GM12875 (cell line): ENCODE results near the gene MAP3K3.

Experiments used
- H3K4me3 ChIP-seq: one replicate; pipeline ENCODE4 v1.5.1; 2011; ENCODE audit warnings: low read depth, low read length, control low read depth
- TF ChIP-seq, protein P1 (sequence below): IDR thresholded peaks from 2 replicates; pipeline ENCODE4 v1.5.1; 2011; ENCODE audit warnings: low read depth, mild to moderate bottlenecking, control low read depth, inconsistent platforms, low read length, moderate library complexity, borderline replicate concordance; ENCODE audit not compliant: insufficient read depth

Gene MAP3K3

DNA sequence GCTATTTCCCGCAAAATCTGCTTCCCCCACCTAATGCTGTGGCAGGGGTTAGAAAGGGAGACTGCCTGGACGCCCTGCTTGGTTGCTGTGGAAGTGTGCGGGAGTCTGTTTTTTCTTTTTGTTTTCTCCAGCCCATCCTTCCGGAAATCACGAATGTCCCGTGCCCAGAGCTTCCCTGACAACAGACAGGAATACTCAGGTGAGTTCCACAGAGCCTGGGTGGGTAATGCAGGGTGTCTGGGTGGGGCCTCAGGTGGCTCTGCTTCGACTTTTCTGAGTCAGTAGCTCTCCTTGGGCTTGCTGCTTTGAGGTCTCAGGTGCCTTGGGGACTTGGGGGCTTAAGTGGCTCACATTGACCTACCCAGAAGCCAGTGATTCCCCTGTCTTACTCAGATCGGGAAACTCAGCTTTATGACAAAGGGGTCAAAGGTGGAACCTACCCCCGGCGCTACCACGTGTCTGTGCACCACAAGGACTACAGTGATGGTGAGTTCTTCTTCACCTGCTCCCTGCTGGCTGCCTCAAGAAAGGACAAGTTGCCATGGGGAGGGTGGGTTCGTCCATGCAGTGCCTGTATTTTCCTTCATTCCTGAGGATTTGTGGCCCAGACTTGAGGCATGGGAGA lies 66.3 kb downstream of the MAP3K3 start:
- no peak overlapping the region for H3K4me3 ChIP-seq
- TF ChIP-seq, protein P1, sequence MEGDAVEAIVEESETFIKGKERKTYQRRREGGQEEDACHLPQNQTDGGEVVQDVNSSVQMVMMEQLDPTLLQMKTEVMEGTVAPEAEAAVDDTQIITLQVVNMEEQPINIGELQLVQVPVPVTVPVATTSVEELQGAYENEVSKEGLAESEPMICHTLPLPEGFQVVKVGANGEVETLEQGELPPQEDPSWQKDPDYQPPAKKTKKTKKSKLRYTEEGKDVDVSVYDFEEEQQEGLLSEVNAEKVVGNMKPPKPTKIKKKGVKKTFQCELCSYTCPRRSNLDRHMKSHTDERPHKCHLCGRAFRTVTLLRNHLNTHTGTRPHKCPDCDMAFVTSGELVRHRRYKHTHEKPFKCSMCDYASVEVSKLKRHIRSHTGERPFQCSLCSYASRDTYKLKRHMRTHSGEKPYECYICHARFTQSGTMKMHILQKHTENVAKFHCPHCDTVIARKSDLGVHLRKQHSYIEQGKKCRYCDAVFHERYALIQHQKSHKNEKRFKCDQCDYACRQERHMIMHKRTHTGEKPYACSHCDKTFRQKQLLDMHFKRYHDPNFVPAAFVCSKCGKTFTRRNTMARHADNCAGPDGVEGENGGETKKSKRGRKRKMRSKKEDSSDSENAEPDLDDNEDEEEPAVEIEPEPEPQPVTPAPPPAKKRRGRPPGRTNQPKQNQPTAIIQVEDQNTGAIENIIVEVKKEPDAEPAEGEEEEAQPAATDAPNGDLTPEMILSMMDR: 0 out of 2 replicates have a peak, but pooled peaks have one; percentile 6

DNA sequence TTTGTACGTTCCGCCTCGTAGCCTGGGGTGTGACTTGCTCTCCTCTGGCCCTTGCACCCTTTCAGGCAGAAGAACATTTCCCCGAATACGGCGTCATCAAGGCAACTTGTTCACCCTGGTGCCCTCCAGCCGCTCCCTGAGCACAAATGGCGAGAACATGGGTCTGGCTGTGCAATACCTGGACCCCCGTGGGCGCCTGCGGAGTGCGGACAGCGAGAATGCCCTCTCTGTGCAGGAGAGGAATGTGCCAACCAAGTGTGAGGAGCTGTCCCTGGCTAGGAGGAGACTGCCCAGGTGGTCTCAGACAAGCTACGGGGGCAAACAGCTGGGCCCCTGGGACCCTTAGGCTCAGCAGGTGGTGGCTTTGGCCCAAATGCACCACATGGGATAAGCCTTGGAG lies 67.3 kb downstream of the MAP3K3 start:
- no peak overlapping the region for H3K4me3 ChIP-seq
- TF ChIP-seq, protein P1: no peak

DNA sequence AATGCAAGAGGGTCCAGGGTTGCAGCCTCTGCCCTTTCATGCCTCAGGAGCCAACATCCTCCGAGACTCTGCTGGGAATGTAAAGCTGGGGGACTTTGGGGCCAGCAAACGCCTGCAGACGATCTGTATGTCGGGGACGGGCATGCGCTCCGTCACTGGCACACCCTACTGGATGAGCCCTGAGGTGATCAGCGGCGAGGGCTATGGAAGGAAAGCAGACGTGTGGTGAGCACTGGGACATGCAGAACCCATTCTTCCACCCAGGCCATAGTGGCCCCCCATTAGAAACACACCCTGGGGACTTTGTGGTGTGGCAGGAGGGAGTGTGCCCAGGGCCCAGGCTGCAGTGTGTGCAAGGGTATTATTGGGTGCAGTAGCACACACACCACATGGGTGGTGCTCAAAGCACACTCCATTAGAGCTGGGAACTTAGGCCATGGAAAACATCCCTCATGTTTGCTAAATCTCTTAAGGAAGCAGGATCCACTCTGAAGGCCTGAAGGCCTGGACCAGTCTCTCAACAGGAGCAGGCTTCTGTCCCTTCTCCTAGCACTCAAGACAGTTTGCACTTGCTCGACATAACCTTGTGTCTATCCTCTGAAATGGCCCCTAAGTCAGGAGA lies 70.1 kb downstream of the MAP3K3 start:
- TF ChIP-seq, protein P1: no peak
- no peak overlapping the region for H3K4me3 ChIP-seq

DNA sequence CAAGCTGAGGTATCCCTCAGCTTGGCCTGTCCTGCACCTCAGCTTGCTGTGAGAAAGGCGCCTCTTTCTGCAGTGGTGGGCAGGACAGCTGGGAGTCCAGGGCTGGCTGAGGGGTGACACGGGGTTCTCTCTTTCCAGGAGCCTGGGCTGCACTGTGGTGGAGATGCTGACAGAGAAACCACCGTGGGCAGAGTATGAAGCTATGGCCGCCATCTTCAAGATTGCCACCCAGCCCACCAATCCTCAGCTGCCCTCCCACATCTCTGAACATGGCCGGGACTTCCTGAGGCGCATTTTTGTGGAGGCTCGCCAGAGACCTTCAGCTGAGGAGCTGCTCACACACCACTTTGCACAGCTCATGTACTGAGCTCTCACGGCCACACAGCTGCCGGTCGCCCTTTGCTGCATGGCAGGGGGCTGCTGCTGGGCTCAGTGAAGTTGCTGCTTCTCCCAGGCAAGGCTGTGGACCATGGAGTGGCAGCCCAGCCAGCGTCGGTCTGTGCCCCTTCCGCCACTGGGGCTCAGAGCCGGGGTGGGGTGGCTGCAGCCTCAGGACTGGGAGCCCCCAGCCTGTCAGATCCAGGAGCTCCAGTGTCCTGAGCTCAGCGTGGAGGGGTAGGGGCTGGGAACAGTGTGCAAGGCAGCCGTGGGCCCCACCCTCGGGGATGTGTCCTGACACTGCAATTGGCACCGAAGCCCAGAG lies 71.3 kb downstream of the MAP3K3 start:
- TF ChIP-seq, protein P1: no peak
- H3K4me3 ChIP-seq: no peak overlapping the region

DNA sequence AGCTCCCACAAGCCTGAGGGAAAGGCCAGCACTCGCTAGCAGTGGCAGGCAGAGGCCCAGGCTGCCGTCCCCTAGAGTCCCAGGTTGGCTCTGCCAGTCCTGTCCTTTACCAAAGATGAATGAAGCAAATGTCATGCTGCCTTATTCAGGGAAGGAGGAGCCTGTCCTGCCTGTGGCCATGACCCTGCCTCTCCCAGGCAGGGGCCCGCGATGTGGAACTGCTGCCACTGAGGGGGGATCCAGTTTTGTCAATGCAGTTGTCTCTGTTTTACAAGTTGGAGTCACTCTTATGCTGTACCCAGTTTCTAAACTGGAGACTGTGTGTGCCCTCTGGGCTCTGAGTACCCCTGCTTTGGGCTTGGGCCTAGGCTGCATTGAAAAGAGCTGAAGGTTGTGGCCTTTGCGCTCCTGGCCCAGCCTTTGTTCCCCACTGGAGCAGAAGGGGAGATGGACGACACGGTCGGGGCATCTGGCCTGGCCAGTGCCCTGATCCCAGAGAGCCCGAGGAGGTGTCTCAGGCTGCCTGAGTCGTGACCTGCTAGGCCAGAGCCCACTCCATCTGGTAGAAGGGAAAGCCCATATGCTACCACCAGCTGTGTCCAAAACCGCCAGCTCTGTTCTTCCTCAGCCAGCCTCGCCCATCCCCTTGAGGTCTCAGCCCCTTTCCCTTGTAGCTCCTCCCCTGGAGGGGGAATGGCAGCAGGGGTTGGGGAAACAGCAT lies 72.2 kb downstream of the MAP3K3 start:
- TF ChIP-seq, protein P1: no peak
- H3K4me3 ChIP-seq: no peak overlapping the region

DNA sequence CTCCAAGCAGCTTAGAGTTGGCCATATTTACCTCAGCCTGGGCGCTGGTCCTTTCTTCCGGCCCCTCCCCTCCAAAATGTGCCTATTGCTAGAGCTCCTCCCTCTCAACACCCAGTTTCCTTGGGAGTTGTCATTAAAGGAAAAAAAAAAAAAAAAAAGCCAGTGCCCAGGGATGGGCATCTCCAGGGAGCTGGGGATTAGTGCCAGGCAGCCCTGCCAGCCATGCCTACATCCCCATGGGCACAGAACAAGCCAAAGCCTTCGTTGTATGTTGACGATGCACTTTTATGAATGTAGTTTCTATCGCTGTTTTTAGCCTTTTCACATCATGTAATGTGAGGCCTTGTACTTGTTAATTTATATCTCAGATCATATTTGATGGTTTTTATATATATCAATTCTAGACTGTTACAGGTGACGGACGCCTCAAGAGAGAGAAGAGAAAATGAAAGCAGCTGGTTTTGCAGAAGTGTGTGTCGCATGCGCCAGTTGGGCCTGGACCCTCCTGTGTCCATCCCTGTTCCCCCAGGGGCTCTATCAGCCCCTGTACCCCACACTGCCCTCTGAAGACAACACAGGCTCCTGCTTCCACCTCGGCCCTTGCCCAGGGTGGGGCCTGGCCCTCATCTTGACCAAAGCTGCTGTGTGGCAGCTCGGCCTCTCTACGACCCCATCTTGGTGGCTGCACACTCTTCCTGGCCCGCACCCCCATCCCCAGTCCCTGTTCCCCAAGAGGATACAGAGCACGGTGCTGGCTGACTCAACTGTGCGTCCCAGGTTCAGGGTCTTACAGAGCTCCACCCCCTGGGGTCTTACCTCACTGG lies 72.9 kb downstream of the MAP3K3 start:
- no peak overlapping the region for H3K4me3 ChIP-seq
- TF ChIP-seq, protein P1: no peak
